Neural progenitor cell (in vitro differentiated cells): Measurements from ENCODE around the gene PPP2R2B.

ENCODE experiments used
- EZH2phosphoT487 ChIP-seq: fragments of 200-600 bp; sonication (generic); IDR thresholded peaks from 2 replicates; pipeline ENCODE4 v1.6.1; 2017; ENCODE audit warnings: antibody characterized with exemption
- TF ChIP-seq, protein P1 (sequence below): fragments of 200-600 bp; sonication (generic); IDR thresholded peaks from 2 replicates; pipeline ENCODE4 v1.5.1; 2017; ENCODE audit warnings: antibody characterized with exemption, mild to moderate bottlenecking

DNA sequence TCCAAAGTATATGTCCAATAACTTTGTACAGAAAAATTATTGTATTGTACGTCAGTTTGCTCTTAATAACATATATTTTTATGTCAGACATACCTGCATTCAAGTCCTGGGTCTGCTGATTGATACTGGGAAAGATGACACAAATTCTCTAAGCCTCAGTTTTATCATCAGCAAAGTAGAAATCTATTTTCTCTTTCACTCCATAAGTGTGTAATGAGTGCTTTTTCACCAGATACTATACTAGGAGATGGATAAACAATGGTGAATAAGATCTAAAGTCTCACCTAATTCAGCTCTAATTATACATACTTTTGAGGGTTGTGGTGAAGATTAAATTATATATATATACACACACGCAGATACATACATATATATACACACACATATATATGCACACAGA is 12.3 kb downstream of the PPP2R2B start:
- TF ChIP-seq EZH2phosphoT487 = no peak
- TF ChIP-seq, protein P1, sequence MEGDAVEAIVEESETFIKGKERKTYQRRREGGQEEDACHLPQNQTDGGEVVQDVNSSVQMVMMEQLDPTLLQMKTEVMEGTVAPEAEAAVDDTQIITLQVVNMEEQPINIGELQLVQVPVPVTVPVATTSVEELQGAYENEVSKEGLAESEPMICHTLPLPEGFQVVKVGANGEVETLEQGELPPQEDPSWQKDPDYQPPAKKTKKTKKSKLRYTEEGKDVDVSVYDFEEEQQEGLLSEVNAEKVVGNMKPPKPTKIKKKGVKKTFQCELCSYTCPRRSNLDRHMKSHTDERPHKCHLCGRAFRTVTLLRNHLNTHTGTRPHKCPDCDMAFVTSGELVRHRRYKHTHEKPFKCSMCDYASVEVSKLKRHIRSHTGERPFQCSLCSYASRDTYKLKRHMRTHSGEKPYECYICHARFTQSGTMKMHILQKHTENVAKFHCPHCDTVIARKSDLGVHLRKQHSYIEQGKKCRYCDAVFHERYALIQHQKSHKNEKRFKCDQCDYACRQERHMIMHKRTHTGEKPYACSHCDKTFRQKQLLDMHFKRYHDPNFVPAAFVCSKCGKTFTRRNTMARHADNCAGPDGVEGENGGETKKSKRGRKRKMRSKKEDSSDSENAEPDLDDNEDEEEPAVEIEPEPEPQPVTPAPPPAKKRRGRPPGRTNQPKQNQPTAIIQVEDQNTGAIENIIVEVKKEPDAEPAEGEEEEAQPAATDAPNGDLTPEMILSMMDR = no peak
